Neuronal stem cell (in vitro differentiated cells): ENCODE measurements around the gene SORBS1.

ENCODE experiments used
- DNase-seq: peaks from one replicate; pipeline ENCODE4 v3.0.0-alpha.2; 2013; ENCODE audit warnings: low spot score
- H2AFZ ChIP-seq: one replicate; pipeline ENCODE4 v1.6.1; 2013; ENCODE audit warnings: mild to moderate bottlenecking, low read length, inconsistent platforms
- H2AK5ac ChIP-seq: 2 replicates; pipeline ENCODE4 v1.6.1; 2013; ENCODE audit warnings: low read depth, mild to moderate bottlenecking, inconsistent platforms, low read length, moderate library complexity, mixed read lengths
- H2BK120ac ChIP-seq: 2 replicates; pipeline ENCODE4 v1.6.1; 2013; ENCODE audit warnings: low read depth, mild to moderate bottlenecking, inconsistent platforms, low read length, moderate library complexity, mixed read lengths
- H2BK12ac ChIP-seq: one replicate; pipeline ENCODE4 v1.6.1; 2013; ENCODE audit warnings: low read length, inconsistent platforms
- H2BK15ac ChIP-seq: 2 replicates; pipeline ENCODE4 v1.6.1; 2013; ENCODE audit warnings: mild to moderate bottlenecking, low read length, inconsistent platforms, mixed read lengths
- H2BK5ac ChIP-seq: one replicate; pipeline ENCODE4 v1.6.1; 2013; ENCODE audit warnings: inconsistent platforms, mild to moderate bottlenecking, low read length, moderate library complexity
- H3K14ac ChIP-seq: one replicate; pipeline ENCODE4 v1.6.1; 2013; ENCODE audit warnings: low read length, inconsistent platforms
- H3K18ac ChIP-seq: 2 replicates; pipeline ENCODE4 v1.6.1; 2013; ENCODE audit warnings: low read length, inconsistent platforms
- H3K23ac ChIP-seq: 2 replicates; pipeline ENCODE4 v1.6.1; 2013; ENCODE audit warnings: low read depth, mild to moderate bottlenecking, mixed read lengths, low read length, inconsistent platforms; ENCODE audit not compliant: poor library complexity
- H3K27ac ChIP-seq: replicated peaks from 3 replicates; pipeline ENCODE4 v1.5.1; 2013; ENCODE audit warnings: low read length, inconsistent platforms
- H3K27me3 ChIP-seq, 3 experiments: 2 replicates each; pipeline ENCODE4 v1.6.1; 2013; ENCODE audit warnings: low read length in 3 of 3, mild to moderate bottlenecking in 2 of 3, inconsistent platforms in 1 of 3, low read depth in 1 of 3, mixed read lengths in 1 of 3, moderate library complexity in 1 of 3; ENCODE audit not compliant: control insufficient read depth in 3 of 3, insufficient read depth in 3 of 3
- H3K36me3 ChIP-seq, 2 donors: replicated peaks in 1 of 2; 2 replicates each; pipeline ENCODE4 v1.6.1; 2013; ENCODE audit warnings: low read length in 2 of 2; ENCODE audit not compliant: control insufficient read depth in 2 of 2, insufficient read depth in 2 of 2
- H3K4ac ChIP-seq: 2 replicates; pipeline ENCODE4 v1.6.1; 2013; ENCODE audit warnings: inconsistent platforms, mild to moderate bottlenecking, low read length, moderate library complexity
- H3K4me1 ChIP-seq, 2 donors: 1 replicate in 1 of 2; 2 replicates in 1 of 2; pipeline ENCODE4 v1.6.1; 2013; ENCODE audit warnings: low read length in 2 of 2, low read depth in 1 of 2; ENCODE audit not compliant: control insufficient read depth in 2 of 2, insufficient read depth in 1 of 2
- H3K4me2 ChIP-seq: one replicate; pipeline ENCODE4 v1.6.1; 2013; ENCODE audit warnings: mild to moderate bottlenecking, low read length, inconsistent platforms; ENCODE audit not compliant: insufficient read depth, poor library complexity, severe bottlenecking
- H3K4me3 ChIP-seq, 2 donors: 2 replicates each; pipeline ENCODE4 v1.5.1; 2013; ENCODE audit warnings: low read length in 2 of 2, mild to moderate bottlenecking in 2 of 2, inconsistent platforms in 1 of 2, moderate library complexity in 1 of 2
- H3K79me1 ChIP-seq: one replicate; pipeline ENCODE4 v1.6.1; 2013; ENCODE audit warnings: low read depth, mild to moderate bottlenecking, inconsistent platforms, low read length, moderate library complexity
- H3K9ac ChIP-seq: one replicate; pipeline ENCODE4 v1.6.1; 2013; ENCODE audit warnings: mild to moderate bottlenecking, low read depth, low read length, inconsistent platforms; ENCODE audit not compliant: poor library complexity
- H3K9me3 ChIP-seq, 2 donors: replicated peaks in 1 of 2; 2 replicates each; pipeline versions ENCODE3 to v1.6.1; 2013; ENCODE audit warnings: low read length in 2 of 2, mild to moderate bottlenecking in 2 of 2, inconsistent platforms in 1 of 2, low read depth in 1 of 2, mixed read lengths in 1 of 2, moderate library complexity in 1 of 2; ENCODE audit not compliant: control insufficient read depth in 2 of 2, insufficient read depth in 1 of 2
- H4K8ac ChIP-seq: one replicate; pipeline ENCODE4 v1.6.1; 2013; ENCODE audit warnings: low read depth, mild to moderate bottlenecking, inconsistent platforms, low read length, moderate library complexity
- H4K91ac ChIP-seq: one replicate; pipeline ENCODE4 v1.6.1; 2013; ENCODE audit warnings: low read length, low read depth, mild to moderate bottlenecking, inconsistent platforms; ENCODE audit not compliant: poor library complexity
- WGBS, 2 donors: extraction: QIAGEN DNeasy Blood & Tissue Kit; methylation state at CpG; one replicate each; pipeline ENCODE4 v1.1.7; 2013; ENCODE audit warnings: missing lambda C conversion rate in 2 of 2, mixed read lengths in 1 of 2; ENCODE audit not compliant: insufficient read length in 2 of 2, insufficient replicate concordance in 1 of 2; ENCODE audit errors: extremely low coverage in 2 of 2; 5-methylcytosine and 5-hydroxymethylcytosine counted together

The SORBS1 gene

DNA sequence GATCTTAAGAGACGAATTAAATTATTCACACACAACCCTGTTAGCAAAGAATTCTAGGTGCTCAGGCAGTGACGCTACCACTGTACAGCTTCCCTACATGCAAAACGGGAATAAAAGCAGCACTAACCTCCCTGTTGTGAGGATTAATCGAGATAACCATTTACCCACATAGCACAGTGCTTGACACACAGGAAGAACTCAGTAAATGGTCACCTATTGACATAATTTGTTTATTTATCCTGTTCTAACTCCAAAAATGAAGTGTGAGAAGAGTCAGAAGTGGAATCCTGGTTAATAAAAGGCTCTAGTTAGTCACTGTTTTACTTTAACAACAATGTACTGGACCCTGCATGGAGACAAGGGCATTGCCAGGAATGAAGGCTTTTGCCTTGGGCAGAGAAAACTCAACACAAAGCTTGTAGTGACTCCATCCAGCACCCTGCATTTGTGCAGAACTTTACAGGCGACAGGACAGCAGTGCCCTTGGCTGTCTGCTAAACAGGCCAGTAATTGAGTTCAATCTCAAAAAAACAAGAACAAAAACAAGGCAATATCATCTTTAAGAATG, 103.8 kb downstream of the SORBS1 start:
- Histone ChIP-seq H3K79me1 (no peaks in the 10 kb centered on the region), H4K8ac (no peak overlapping the region), H2AFZ (no peak overlapping the region), H3K4me1 (peaks cover 2 to 15% of the 10 kb centered on the region in 2 donors), H3K9ac (no peak overlapping the region), H3K36me3 (no peaks in the 10 kb centered on the region), H3K14ac (no peak overlapping the region), H2BK120ac (no peak overlapping the region), H3K23ac (no peak overlapping the region), H3K4ac (no peak overlapping the region), H3K27ac (no peak overlapping the region), H3K4me2 (no peak overlapping the region), H2BK15ac (no peak overlapping the region), H3K9me3 (no peaks in the 10 kb centered on the region), H3K18ac (no peak overlapping the region), H2AK5ac (no peak overlapping the region), H4K91ac (no peak overlapping the region), H3K4me3 (no peak overlapping the region), H2BK5ac (no peak overlapping the region), H3K27me3 (no peaks in the 10 kb centered on the region), H2BK12ac (no peak overlapping the region)
- DNase-seq, result no peak
- WGBS, 2 donors, result no CpG with 5 or more reads among the region's 5 CpGs

DNA sequence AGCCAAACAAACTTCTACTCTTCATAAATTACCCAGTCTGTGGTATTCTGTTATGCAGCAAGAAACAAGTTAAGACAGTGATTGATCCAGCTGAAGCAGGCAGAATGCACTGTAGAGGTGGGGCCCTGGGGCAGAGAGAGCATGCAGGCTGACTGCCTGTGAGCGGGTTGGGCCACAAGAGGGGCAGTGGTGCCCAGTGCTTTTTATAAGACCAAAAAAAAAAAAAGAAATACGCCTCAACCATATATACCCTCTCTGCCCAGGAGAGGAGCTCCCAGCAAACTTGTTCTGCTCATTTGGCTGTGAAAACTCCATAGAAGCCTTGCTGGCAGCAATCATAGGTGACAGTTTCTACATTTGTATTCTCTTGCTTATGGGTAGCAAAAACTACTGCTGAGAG, 104.7 kb downstream of the SORBS1 start:
- Histone ChIP-seq H2BK15ac (no peak overlapping the region), H4K8ac (no peak overlapping the region), H3K14ac (no peak overlapping the region), H3K79me1 (no peaks in the 10 kb centered on the region), H3K27ac (no peak overlapping the region), H4K91ac (no peak overlapping the region), H3K27me3 (no peaks in the 10 kb centered on the region), H2AFZ (no peak overlapping the region), H3K9ac (no peak overlapping the region), H2AK5ac (no peak overlapping the region), H3K36me3 (no peaks in the 10 kb centered on the region), H2BK120ac (no peak overlapping the region), H3K9me3 (no peaks in the 10 kb centered on the region), H2BK5ac (no peak overlapping the region), H3K4ac (no peak overlapping the region), H3K4me2 (no peak overlapping the region), H3K4me1 (peaks cover 2 to 13% of the 10 kb centered on the region in 2 donors), H3K23ac (no peak overlapping the region), H3K4me3 (no peak overlapping the region), H2BK12ac (no peak overlapping the region), H3K18ac (no peak overlapping the region)
- no CpG with 5 or more reads among the region's 2 CpGs for WGBS, 2 donors
- no peak for DNase-seq

DNA sequence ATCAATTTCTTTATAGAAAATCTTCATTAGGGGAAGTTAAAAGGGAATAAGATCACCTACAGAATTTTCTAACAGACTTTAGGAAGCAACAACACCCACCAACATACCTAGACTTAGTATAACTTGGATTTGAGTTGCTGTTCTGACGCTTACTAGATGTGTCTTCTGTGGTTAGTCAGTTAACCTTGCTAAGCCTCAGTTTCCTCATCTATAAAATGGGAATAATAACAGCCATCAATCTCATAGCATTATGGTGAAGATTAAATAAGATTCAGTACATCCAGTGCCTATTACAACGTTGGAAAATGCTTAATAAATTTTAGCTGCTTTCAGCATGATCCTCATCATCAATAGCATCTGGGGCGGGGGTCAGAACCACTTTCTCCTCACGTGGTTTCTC, 106.2 kb downstream of the SORBS1 start:
- no peaks in the 10 kb centered on the region for H3K27me3 ChIP-seq
- H3K36me3 ChIP-seq, result no peaks in the 10 kb centered on the region
- H3K4me3 ChIP-seq, result no peak overlapping the region
- H3K23ac ChIP-seq, result no peak overlapping the region
- H2AFZ ChIP-seq, result no peak overlapping the region
- H3K9me3 ChIP-seq, result no peaks in the 10 kb centered on the region
- no CpG with 5 or more reads among the region's 4 CpGs for WGBS, 2 donors
- H2BK120ac ChIP-seq, result no peak overlapping the region
- H3K4me2 ChIP-seq, result no peak overlapping the region
- H2AK5ac ChIP-seq, result no peak overlapping the region
- H2BK15ac ChIP-seq, result no peak overlapping the region
- H4K91ac ChIP-seq, result no peak overlapping the region
- no peak overlapping the region for H2BK5ac ChIP-seq
- peaks cover 2 to 10% of the 10 kb centered on the region in 2 donors for H3K4me1 ChIP-seq
- H3K9ac ChIP-seq, result no peak overlapping the region
- H2BK12ac ChIP-seq, result no peak overlapping the region
- no peak overlapping the region for H3K27ac ChIP-seq
- H4K8ac ChIP-seq, result no peak overlapping the region
- H3K14ac ChIP-seq, result no peak overlapping the region
- H3K4ac ChIP-seq, result no peak overlapping the region
- DNase-seq, result no peak
- no peak overlapping the region for H3K18ac ChIP-seq
- no peaks in the 10 kb centered on the region for H3K79me1 ChIP-seq

DNA sequence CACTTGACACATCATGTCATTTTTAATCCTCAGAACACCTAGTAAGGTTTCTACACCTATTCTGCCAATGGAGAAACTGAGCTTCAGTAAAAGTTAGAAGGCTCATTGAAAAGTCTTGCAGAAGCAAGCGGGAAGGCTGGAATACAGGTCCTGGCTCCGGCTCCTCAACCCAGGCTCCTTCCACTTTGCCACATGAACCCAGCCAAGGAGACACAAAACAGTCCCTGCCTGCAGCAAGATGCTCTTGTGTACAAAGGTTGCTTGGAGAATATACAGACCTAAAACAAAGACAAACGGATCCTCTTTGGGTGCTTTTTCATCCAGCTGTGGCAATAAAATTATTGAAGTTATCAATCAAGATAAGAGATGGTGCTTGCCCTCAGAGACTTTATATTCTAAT, 106.8 kb downstream of the SORBS1 start:
- DNase-seq, result no peak
- H3K9ac ChIP-seq, result no peak overlapping the region
- H3K27me3 ChIP-seq, result no peaks in the 10 kb centered on the region

More for the DNA sequence above, 106.8 kb downstream of the SORBS1 start:
- Histone ChIP-seq H3K4me2 (no peak overlapping the region), H3K9me3 (no peaks in the 10 kb centered on the region), H2BK5ac (no peak overlapping the region), H3K27ac (no peak overlapping the region), H3K18ac (no peak overlapping the region), H3K36me3 (no peaks in the 10 kb centered on the region), H2BK120ac (no peak overlapping the region), H3K14ac (no peak overlapping the region), H3K79me1 (no peaks in the 10 kb centered on the region), H3K4me1 (peaks cover 0 to 4% of the 10 kb centered on the region in 2 donors), H4K91ac (no peak overlapping the region), H2AK5ac (no peak overlapping the region), H3K4ac (no peak overlapping the region), H2BK15ac (no peak overlapping the region), H3K4me3 (no peak overlapping the region), H3K23ac (no peak overlapping the region), H2AFZ (no peak overlapping the region), H2BK12ac (no peak overlapping the region), H4K8ac (no peak overlapping the region)
- no CpG with 5 or more reads among the region's 3 CpGs for WGBS, 2 donors
